ENCODE measurements around the gene SPTLC2.

The SPTLC2 gene

GRCh38 chr14:77475432-77476115 is 140.9 kb downstream of the SPTLC2 start:
- Histone ChIP-seq H3K27me3 (ENCODE audit: low read depth, low read length) (no peaks in the 10 kb centered on the region), H3K9ac (ENCODE audit: low read length) (no peak overlapping the region), H3K4me1 (ENCODE audit: low read length) (peaks cover 11% of the 10 kb centered on the region), H3K9me3 (ENCODE audit: insufficient read depth, low read length) (no peaks in the 10 kb centered on the region), H4K20me1 (ENCODE audit: insufficient read depth, low read length) (no peaks in the 10 kb centered on the region), H3K27ac (ENCODE audit: low read length) (no peak overlapping the region), H3K36me3 (replicated peaks; ENCODE audit: low read depth, low read length) (no peaks in the 10 kb centered on the region), H3K4me2 (ENCODE audit: low read length) (no peak overlapping the region), H2AFZ (ENCODE audit: low read depth, low read length) (no peak overlapping the region), H3K4me3 (ENCODE audit: low read length) (no peak overlapping the region), H3K79me2 (ENCODE audit: low read length) (no peaks in the 10 kb centered on the region)
- TF ChIP-seq CTCF (IDR thresholded peaks at IDR 0.05; ENCODE audit: low read depth, low read length) (no peak), EZH2phosphoT487 (IDR thresholded peaks at IDR 0.05; ENCODE audit: low read depth) (no peak)

- Histone ChIP-seq H3K27me3 (ENCODE audit: low read depth, low read length) (no peaks in the 10 kb centered on the region), H2AFZ (ENCODE audit: low read depth, low read length) (no peak overlapping the region), H3K27ac (ENCODE audit: low read length) (no peak overlapping the region), H3K79me2 (ENCODE audit: low read length) (no peaks in the 10 kb centered on the region), H3K9ac (ENCODE audit: low read length) (no peak overlapping the region), H3K4me1 (ENCODE audit: low read length) (peaks cover 11% of the 10 kb centered on the region), H3K36me3 (replicated peaks; ENCODE audit: low read depth, low read length) (peaks cover 2% of the 10 kb centered on the region), H3K9me3 (ENCODE audit: insufficient read depth, low read length) (no peaks in the 10 kb centered on the region), H3K4me2 (ENCODE audit: low read length) (no peak overlapping the region), H3K4me3 (ENCODE audit: low read length) (no peak overlapping the region), H4K20me1 (ENCODE audit: insufficient read depth, low read length) (no peaks in the 10 kb centered on the region)
- TF ChIP-seq CTCF (IDR thresholded peaks at IDR 0.05; ENCODE audit: low read depth, low read length) (no peak), EZH2phosphoT487 (IDR thresholded peaks at IDR 0.05; ENCODE audit: low read depth) (no peak)
Observed at GRCh38 chr14:77474479-77475177, 141.8 kb downstream of the SPTLC2 start.

GRCh38 chr14:77473921-77474320 is 142.5 kb downstream of the SPTLC2 start:
- no peak overlapping the region for H3K9ac ChIP-seq (ENCODE audit: low read length)
- no peaks in the 10 kb centered on the region for H3K9me3 ChIP-seq (ENCODE audit: insufficient read depth, low read length)
- no peak for TF ChIP-seq CTCF (IDR thresholded peaks at IDR 0.05; ENCODE audit: low read depth, low read length)
- no peak overlapping the region for H3K4me2 ChIP-seq (ENCODE audit: low read length)
- no peaks in the 10 kb centered on the region for H3K27me3 ChIP-seq (ENCODE audit: low read depth, low read length)
- H4K20me1 ChIP-seq (ENCODE audit: insufficient read depth, low read length) = no peaks in the 10 kb centered on the region
- peaks cover 8% of the 10 kb centered on the region for H3K4me1 ChIP-seq (ENCODE audit: low read length)
- H3K36me3 ChIP-seq (replicated peaks; ENCODE audit: low read depth, low read length) = peaks cover 9% of the 10 kb centered on the region
- H3K4me3 ChIP-seq (ENCODE audit: low read length) = no peak overlapping the region
- no peak overlapping the region for H2AFZ ChIP-seq (ENCODE audit: low read depth, low read length)
- no peak overlapping the region for H3K27ac ChIP-seq (ENCODE audit: low read length)
- no peaks in the 10 kb centered on the region for H3K79me2 ChIP-seq (ENCODE audit: low read length)

- no peaks in the 10 kb centered on the region for H4K20me1 ChIP-seq (ENCODE audit: insufficient read depth, low read length)
- no peak overlapping the region for H3K27ac ChIP-seq (ENCODE audit: low read length)
- H3K9ac ChIP-seq (ENCODE audit: low read length) = no peak overlapping the region
- peaks cover 28% of the 10 kb centered on the region for H3K36me3 ChIP-seq (replicated peaks; ENCODE audit: low read depth, low read length)
- no peaks in the 10 kb centered on the region for H3K4me1 ChIP-seq (ENCODE audit: low read length)
- TF ChIP-seq EZH2phosphoT487 (IDR thresholded peaks at IDR 0.05; ENCODE audit: low read depth) (no peak), CTCF (IDR thresholded peaks at IDR 0.05; ENCODE audit: low read depth, low read length) (no peak)
- no peak overlapping the region for H3K4me3 ChIP-seq (ENCODE audit: low read length)
- no peaks in the 10 kb centered on the region for H3K9me3 ChIP-seq (ENCODE audit: insufficient read depth, low read length)
- no peak overlapping the region for H3K4me2 ChIP-seq (ENCODE audit: low read length)
- H2AFZ ChIP-seq (ENCODE audit: low read depth, low read length) = no peak overlapping the region
- H3K27me3 ChIP-seq (ENCODE audit: low read depth, low read length) = no peaks in the 10 kb centered on the region
- H3K79me2 ChIP-seq (ENCODE audit: low read length) = no peaks in the 10 kb centered on the region
Observed at GRCh38 chr14:77470224-77470870, 146.1 kb downstream of the SPTLC2 start.

Data from OCI-LY3 (cell line).